Limb (tissue), 2 donors: ENCODE data around the gene DDX54.

Experiments
- DNase-seq, 2 donors: peaks; one replicate each; pipeline ENCODE4 v3.0.0-alpha.2; 2016; ENCODE audit errors: extremely low spot score in 2 of 2

DDX54 gene

DNA sequence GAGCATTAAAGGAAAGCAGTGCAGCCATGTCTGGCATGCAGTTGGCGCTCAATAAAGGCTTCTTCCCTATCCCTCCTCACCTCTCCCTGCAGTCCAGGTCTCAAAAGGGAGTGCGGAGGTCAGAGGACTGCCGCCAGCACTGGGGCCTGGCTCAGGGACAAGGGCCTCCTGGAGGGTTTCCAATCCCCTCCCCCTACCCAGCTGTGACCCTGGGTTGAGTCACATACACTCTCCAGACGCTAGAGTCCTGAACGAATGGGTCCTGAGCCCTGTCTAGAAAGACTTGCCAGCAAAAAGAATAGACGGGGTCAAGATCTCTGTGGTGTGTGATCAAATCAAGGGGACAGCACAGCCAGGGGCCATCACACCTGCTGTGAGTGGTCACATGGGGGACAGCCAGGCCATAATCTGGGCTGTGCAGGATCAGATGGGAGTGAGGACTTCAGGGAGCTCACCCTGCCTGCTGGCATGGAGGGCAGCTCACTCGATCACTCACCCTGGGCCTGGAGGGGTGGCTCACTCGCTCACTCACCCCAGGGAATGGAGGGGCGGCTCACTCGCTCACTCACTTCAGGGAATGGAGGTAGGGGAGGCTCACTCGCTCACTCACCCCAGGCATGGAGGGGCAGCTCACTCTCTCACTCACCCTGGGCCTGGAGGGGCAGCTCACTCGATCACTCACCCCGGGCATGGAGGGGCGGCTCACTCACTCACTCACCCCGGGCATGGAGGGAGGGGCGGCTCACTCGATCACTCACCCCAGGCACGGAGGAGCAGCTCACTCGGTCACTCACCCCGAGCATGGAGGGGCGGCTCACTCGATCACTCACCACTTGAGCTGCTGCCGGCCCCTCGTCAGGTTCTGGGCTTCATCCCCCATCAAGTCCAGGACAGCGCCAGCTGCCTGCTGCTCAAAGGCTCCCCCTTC is 22.9 kb downstream of the DDX54 start:
- DNase-seq = no peak

DNA sequence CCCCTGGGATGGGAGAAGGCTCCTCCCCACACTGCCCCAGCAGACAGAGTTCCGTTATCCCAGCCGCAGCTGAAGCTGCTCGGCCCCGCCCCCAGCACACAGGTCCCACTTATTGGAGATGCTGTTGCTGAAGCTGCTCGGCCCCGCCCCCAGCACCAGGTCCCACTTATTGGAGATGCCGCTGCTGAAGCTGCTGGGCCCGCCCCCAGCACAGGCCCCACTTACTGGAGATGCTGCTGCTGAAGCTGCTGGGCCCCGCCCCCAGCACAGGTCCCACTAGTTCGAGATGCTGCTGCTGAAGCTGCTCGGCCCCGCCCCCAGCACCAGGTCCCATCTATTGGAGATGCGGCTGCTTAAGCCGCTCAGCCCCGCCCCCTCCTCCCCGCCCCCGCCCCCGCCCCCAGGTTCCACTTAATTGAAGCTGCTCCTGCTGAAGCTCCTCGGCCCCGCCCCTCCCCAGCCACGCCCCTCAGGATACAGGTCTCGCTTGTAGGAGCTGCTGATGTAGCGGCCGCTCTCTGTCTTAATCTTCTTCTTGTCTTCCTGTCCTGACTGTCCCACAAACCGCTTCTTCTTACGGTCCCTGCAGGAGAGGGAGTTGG is 23.8 kb downstream of the DDX54 start:
- DNase-seq = peak in 1 of 2 donors; percentile 76

DNA sequence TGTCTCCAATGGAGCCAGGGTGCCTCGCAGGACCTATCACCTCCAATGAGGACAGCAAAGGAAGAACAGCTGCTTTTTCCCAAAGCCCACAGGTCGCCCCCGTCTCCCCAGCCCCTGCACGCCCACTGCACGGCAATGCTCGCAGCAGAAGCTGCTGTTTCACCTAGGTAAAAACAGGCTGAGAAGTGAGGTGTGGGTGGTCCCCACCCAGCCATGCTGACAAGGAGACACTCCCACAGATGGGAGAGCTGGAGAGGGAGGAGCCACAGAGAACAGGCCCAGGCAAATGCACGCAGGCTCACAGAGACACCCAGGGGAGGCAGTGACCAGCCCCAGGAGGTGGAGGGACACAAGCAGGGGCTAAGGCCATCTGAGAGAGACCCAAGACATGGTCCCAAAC is 25.3 kb downstream of the DDX54 start:
- DNase-seq = no peak

- DNase-seq = no peak
Observed at GRCh38 chr12:113158439-113159203, 26.7 kb downstream of the DDX54 start.

DNA sequence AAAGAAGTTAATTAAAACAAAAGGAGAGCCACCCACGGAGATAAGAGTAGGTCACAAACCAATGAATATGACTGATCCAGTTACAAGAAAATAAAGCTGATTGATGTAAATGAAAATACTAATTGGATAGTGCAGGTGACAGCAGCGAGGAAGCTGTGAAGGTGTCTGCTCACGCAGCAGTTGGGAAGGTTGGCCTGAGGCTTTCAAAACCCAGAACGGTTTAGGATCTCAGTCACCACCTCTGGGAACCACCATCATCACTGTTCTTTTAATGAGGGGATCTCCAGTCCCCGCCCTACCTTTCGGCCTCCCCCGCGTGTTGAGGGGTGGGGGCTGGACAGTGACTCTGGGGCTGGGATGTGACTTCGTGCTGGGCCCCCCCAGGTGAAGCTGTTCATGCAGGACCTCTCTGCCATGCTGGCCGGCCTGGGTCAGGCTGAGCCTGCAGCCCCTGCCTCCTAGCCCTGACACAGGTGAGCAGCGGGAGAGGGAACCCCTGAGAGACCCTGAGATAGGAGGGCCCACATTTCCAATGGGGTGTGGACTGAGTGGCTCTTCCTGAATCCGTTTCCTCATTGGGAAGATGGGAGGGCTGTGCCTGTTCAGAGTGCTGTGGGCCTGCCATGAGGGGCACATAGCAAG is 27.9 kb downstream of the DDX54 start:
- DNase-seq = no peak

DNA sequence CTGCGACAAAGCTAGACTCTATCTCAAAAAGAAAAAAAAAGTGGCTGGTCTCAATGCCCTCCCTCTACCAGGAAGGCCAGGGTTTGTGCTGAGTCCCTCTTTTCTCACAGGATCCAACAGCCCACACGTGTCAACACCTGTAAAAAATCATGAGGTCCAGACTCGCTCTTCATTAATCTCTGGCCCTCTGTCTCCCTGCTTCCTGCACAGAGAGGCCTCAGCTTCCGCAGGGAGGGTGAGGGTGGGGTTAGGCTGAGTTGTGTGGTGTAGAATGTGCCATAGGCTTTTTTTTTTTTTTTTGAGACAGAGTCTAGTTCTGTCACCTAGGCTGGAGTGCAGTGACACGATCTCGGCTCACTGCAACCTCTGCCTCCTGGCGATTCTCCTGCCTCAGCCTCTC is 29.6 kb downstream of the DDX54 start:
- DNase-seq = no peak

GRCh38 chr12:113155060-113155459 is 30.2 kb downstream of the DDX54 start:
- DNase-seq = no peak

GRCh38 chr12:113154351-113154973 is 30.8 kb downstream of the DDX54 start:
- DNase-seq = no peak

GRCh38 chr12:113152835-113153814 is 32.2 kb downstream of the DDX54 start:
- DNase-seq = peak; percentile 43 to 72

- DNase-seq = no peak
Observed at GRCh38 chr12:113152196-113152834, 33.0 kb downstream of the DDX54 start.

DNA sequence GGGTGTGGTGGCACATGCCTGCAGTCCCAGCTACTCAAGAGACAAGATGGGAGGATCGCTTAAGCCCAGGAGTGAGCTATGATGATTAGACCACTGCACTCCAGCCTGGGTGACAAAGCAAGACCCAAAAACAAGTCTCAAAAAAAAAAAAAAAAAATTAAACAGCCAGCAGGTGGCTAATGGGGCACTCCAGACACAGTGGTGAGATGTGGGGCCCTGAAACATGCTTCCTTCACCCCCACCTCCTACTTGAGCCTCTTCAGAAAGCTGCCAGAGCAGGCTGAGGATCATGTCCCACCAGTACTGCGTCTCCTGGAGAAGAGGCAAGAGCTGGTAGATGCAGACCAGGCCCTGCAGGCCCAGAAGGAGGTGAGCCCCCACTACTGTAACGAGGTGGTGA is 33.6 kb downstream of the DDX54 start:
- no peak for DNase-seq

DNA sequence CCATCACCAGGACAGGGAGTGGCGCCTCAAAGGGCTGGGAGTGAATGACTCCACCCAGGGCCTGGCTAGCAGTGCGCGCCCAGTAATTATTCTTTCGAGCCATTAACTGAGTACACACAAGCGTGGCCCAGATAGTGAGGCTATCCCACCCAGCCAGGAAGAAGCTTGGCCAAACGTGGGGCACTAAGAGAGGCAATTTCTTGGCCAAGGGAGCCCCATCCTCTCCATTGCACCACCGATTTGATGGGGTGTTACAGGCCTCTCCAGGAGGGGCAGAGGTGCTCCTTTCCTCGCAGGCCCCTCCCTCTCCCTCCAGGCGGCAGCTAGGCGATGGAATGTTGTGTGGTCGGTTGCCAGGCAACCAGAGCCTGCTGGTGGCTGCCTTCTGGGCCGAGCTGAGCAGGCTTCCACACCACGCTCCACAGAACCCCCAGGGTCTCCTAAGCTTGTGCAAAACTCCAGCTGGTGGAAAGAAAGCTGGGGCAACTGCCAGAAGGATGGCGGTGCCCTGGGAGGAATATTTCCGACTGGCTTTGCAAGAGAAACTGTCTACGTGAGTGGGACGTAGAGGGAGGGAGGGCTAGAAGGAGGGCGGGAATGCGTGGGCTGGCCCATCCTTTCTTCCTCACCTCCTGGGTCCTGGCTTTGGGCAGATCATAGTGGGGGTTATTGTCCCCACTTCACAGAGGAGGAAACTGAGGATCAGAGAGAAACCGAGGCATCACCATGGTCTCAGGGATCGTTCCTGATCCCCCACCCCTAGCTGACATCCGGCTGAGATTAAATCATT is 35.7 kb downstream of the DDX54 start, which contains the start of gene CFAP73:
Gene CFAP73 (plus strand): TSS at position 364 of the 790 bp plus-strand sequence. CDS start 134 bp downstream, at position 498.
- peak; percentile 86 to 88 for DNase-seq

DNA sequence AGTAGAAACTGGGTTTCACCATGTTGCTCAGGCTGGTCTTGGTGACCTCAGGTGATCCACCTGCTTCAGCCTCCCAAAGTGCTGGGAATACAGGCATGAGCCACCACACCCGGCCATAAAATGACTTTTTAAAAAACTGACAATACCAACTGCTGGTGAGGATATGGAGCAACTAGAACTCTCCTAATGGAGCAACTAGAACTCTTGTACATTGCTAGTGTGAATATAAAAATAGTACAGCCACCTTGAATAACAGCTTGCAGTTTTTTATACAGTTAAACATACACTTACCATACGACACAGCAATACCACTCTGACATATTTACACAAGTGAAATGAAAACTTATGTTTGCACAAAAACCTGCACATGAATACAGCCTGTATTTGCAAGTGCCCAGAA is 38.3 kb downstream of the DDX54 start:
- DNase-seq = no peak

- DNase-seq = no peak
Observed at GRCh38 chr12:113145720-113146551, 39.3 kb downstream of the DDX54 start.

- DNase-seq = no peak
Observed at GRCh38 chr12:113144806-113145205, 40.5 kb downstream of the DDX54 start.

- DNase-seq = no peak
Observed at GRCh38 chr12:113143959-113144358, 41.3 kb downstream of the DDX54 start.

DNA sequence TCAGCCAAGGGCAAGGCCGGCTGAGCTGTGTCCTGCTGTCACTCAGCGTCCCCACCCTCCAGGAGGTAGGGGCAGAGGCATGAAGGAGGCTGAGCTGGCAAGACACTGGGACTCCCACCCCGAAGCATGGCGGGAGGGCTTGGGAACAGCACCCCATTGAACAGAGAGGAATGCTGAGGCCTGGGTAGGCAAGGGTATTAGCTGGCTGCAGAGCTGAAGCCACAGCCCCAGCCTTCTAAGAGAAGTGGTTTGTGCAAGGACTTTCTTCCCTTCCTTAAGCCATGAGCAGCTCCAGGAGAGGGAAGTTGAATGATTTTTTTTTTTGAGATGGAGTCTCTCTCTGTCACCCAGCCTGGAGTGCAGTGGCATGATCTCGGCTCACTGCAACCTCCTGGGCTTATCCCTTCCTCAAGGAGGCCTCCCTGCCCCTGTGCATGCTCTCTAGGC is 42.4 kb downstream of the DDX54 start:
- no peak for DNase-seq
